GM12878 (cell line): ENCODE results near the gene INPP5D. TPM values are rescaled to one million over a fixed set of nuclear protein-coding genes. Genes with fewer than 3 reads are reported as not detected.

Experiments
- ATAC-seq: fragments of 200-7000 bp; cut with Tn5 transposase; 3 replicates; pipeline ENCODE4 v1.9.1; 2020; ENCODE audit warnings: mild to moderate bottlenecking, moderate library complexity
- BruUV-seq: library from RNA; stranded (reverse); fragments of 400-500 nt; replicated peaks from 2 replicates; lab custom pipeline; 2021; lab: Mats Ljungman, UMichigan
- CTCF ChIA-PET: fragments of 300-600 bp; sonication (Branson Sonifier 250); formaldehyde crosslinking; extraction: SDS; loops from one replicate; lab custom pipeline; 2021; ENCODE audit warnings: inconsistent platforms; lab: Yijun Ruan, JAX
- POLR2A ChIA-PET: fragments of 350-600 bp; formaldehyde crosslinking; extraction: SDS; loops from one replicate; lab custom pipeline; 2021; ENCODE audit warnings: inconsistent platforms; lab: Charles Lee
- RAD21 ChIA-PET: fragments of 300-600 bp; sonication (Branson Sonifier 250); formaldehyde crosslinking; loops from one replicate; lab custom pipeline; 2023; ENCODE audit warnings: antibody characterized with exemption; ENCODE audit not compliant: unreplicated experiment; lab: Charles Lee
- SMC1A ChIA-PET: fragments of 300-600 bp; sonication (Branson Sonifier 250); formaldehyde crosslinking; loops from one replicate; lab custom pipeline; 2023; ENCODE audit not compliant: unreplicated experiment, uncharacterized antibody; lab: Charles Lee
- DNase-seq: peaks from one replicate; pipeline ENCODE4 v3.0.0-alpha.2; 2011; ENCODE audit warnings: low read depth, low spot score
- FAIRE-seq: peaks from 3 replicates; lab custom pipeline; 2011; peaks lifted over from hg19 to GRCh38; lab: Jason Lieb, UNC
- H2AFZ ChIP-seq: 2 replicates; pipeline ENCODE4 v1.6.0; 2011; ENCODE audit warnings: low read depth, low read length, control low read depth; ENCODE audit not compliant: control insufficient read depth
- H3K27ac ChIP-seq: 2 replicates; pipeline ENCODE4 v1.5.1; 2011; ENCODE audit warnings: control low read depth; ENCODE audit not compliant: control insufficient read depth, insufficient read depth
- H3K27me3 ChIP-seq, 2 experiments: replicated peaks in 1 of 2; 2 replicates each; pipeline versions ENCODE4 v1.6.0 to v1.6.1; 2011; ENCODE audit warnings: low read length in 1 of 2; ENCODE audit not compliant: control insufficient read depth in 2 of 2, insufficient read depth in 2 of 2
- H3K36me3 ChIP-seq, 2 experiments: 2 replicates each; pipeline ENCODE4 v1.5.1; 2011; ENCODE audit warnings: low read length in 1 of 2; ENCODE audit not compliant: control insufficient read depth in 2 of 2, insufficient read depth in 2 of 2
- H3K4me1 ChIP-seq: 2 replicates; pipeline ENCODE4 v1.6.1; 2011; ENCODE audit warnings: mild to moderate bottlenecking, low read length, moderate library complexity, mixed read lengths; ENCODE audit not compliant: control insufficient read depth, insufficient read depth
- H3K4me2 ChIP-seq: 2 replicates; pipeline ENCODE4 v1.6.0; 2011; ENCODE audit warnings: control low read depth; ENCODE audit not compliant: control insufficient read depth, insufficient read depth
- H3K4me3 ChIP-seq: fragments of 200-600 bp; sonication (generic); 2 replicates; pipeline ENCODE4 v1.5.1; 2016
- H3K79me2 ChIP-seq: 2 replicates; pipeline ENCODE4 v1.6.0; 2011; ENCODE audit warnings: low read length; ENCODE audit not compliant: control insufficient read depth, insufficient read depth
- H3K9ac ChIP-seq: 2 replicates; pipeline ENCODE4 v1.8.0; 2011; ENCODE audit warnings: low read length, control low read depth, mixed read lengths; ENCODE audit not compliant: control insufficient read depth, insufficient read depth
- H3K9me3 ChIP-seq: replicated peaks from 3 replicates; pipeline ENCODE4 v1.5.1; 2011; ENCODE audit warnings: mild to moderate bottlenecking, low read length; ENCODE audit not compliant: control insufficient read depth, insufficient read depth
- H4K20me1 ChIP-seq: 2 replicates; pipeline ENCODE4 v1.6.0; 2011; ENCODE audit not compliant: control insufficient read depth, insufficient read depth
- BCL11A ChIP-seq: IDR thresholded peaks from 2 replicates; pipeline ENCODE4 v1.6.1; 2011; ENCODE audit warnings: low read depth, low read length
- EGR1 ChIP-seq, 2 experiments: IDR thresholded peaks; 1 replicate in 1 of 2; 2 replicates in 1 of 2; pipeline ENCODE4 v1.6.1; 2011 to 2012; ENCODE audit warnings: low read depth in 2 of 2, low read length in 2 of 2, borderline replicate concordance in 1 of 2, mild to moderate bottlenecking in 1 of 2, moderate library complexity in 1 of 2
- NR2F1 ChIP-seq: fragments of 450-650 bp; conservative IDR thresholded peaks from 2 replicates; pipeline ENCODE4 v1.6.1; 2017; ENCODE audit warnings: mild to moderate bottlenecking
- POLR2AphosphoS5 ChIP-seq: IDR thresholded peaks from 2 replicates; pipeline ENCODE4 v1.6.1; 2011; ENCODE audit warnings: mild to moderate bottlenecking, low read length, inconsistent platforms
- RBBP5 ChIP-seq: fragments of 200-600 bp; sonication (generic); conservative IDR thresholded peaks from 2 replicates; pipeline ENCODE4 v1.6.1; 2016
- WGBS: methylation state at CpG from one replicate; pipeline ENCODE4 v1.1.6; 2016; ENCODE audit warnings: low lambda C conversion rate; ENCODE audit not compliant: insufficient replicate concordance, insufficient coverage; ENCODE audit errors: missing lambda C conversion rate; 5-methylcytosine and 5-hydroxymethylcytosine counted together
- in situ Hi-C: fragments of 300-500 bp; cut with MboI; formaldehyde crosslinking; loops from 9 replicates; pipeline ENCODE4 v1.14.3; 2018; ENCODE audit warnings: mixed read lengths
- intact Hi-C: fragments of 100-400 bp; cut with micrococcal nuclease; formaldehyde crosslinking; loops from one replicate; pipeline ENCODE4 v1.14.2; 2022; ENCODE audit not compliant: unreplicated experiment
- polyA plus RNA-seq, 11 experiments: library from polyadenylated mRNA; depleted of rRNA in 4 of 11; unstranded in 6 of 11; stranded (reverse) in 5 of 11; fragments of >200 nt; fragmentation: Nextera tagmentation in 4 of 11; fragmentation: Illumina TruSeq in 1 of 11; extraction: Ambion mirVana in 4 of 11; extraction: Trizol in 1 of 11; gene quantifications; 1 replicate in 1 of 11; 2 replicates in 10 of 11; pipeline versions ENCODE4 v1.2.1 to v1.2.3, GENCODE V29; 2011 to 2016; ENCODE audit warnings: inconsistent platforms in 2 of 11, missing spikeins in 2 of 11, low read depth in 1 of 11
- total RNA-seq, 4 experiments: library from RNA; depleted of rRNA in 3 of 4; stranded (reverse); fragments of >200 nt in 3 of 4; fragmentation: Illumina TruSeq in 1 of 4; extraction: Trizol in 1 of 4; gene quantifications; 2 replicates each; pipeline versions ENCODE4 v1.2.1 to v1.2.3, GENCODE V29; 2013 to 2021

INPP5D gene
- total and polyA plus RNA-seq, 10 of the 15 experiments (the other 5 are each of a cell fraction or from before 2014, with no cell fraction given), result 11.8 to 139 (median 88.8) TPM

DNA sequence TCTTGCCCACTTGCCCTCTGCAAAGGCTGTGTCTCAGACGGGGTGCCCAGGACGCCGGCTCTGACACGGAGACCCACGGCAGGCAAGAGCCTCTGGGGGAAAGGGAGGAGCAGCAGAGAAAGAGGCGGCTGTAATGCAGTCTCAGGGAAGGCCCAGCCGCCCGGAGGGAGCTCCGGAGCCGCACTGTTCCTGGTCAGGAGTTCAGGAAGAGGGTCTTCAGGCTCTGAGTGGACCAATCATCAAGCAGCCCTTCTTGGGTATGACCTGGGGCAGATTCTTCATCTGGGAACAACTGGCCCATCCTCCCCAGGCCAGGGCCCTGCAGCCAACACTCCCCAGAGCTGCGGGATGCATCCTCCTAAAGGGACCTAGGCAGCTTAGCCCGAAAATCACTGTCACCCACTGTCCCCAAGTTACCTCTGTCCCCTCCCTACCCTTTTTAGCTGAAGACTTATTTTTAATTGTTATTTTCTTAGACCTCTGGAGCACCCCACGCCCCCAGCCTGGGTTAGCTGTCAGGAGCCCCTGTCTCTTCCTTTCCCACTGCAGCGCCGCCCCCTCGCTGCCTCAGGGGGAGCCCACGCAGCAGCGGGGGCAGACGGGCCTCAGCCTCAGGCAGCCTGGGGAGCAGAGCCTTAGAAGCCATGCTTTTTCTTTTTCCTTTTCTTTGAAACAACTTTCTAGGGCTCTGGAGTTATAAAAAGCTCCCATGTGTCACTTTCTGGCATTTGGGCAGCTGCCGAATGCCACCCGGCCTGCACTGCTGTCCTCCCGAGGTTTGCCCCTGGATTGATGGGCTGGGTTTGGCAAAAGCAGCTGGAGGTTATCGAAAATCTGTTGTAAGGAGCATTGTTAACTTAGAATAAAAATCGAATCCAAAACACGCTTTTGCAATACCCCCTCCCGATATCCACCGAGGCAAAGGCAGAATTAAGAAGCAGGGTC, 28.3 kb upstream of the INPP5D start:
- Histone ChIP-seq H3K36me3 (no peaks in the 10 kb centered on the region), H3K4me2 (no peak overlapping the region), H3K9ac (no peak overlapping the region), H4K20me1 (no peaks in the 10 kb centered on the region), H3K27me3 (no peaks in the 10 kb centered on the region; a peak in 1 of 4 replicates), H3K27ac (no peak overlapping the region), H3K79me2 (no peaks in the 10 kb centered on the region), H3K4me3 (no peak overlapping the region), H3K4me1 (no peaks in the 10 kb centered on the region), H2AFZ (no peak overlapping the region), H3K9me3 (peaks cover 1% of the 10 kb centered on the region; the same call in 1 of the 3 replicates)
- SMC1A ChIA-PET, result interaction anchor here (1.1 kb wide), 1 partner anchor 173 kb away, joined by 4 read pairs; no protein-coding TSS in a partner anchor
- in situ Hi-C loops, result no loop called here
- FAIRE-seq (no peak), DNase-seq (no peak), ATAC-seq (no peak)
- CTCF ChIA-PET, result interaction anchor here (0.8 to 3.4 kb wide), 7 partner anchors 21 to 273 kb away, joined by 3 to 9 read pairs (median 4); no protein-coding TSS in a partner anchor
- intact Hi-C loops, result no loop called here
- WGBS, result 54% methylated on average over 25 of the region's 27 CpGs
- no peak for TF ChIP-seq EGR1 (IDR thresholded peaks at IDR 0.05; ENCODE audit: borderline replicate concordance in 1 of 2, low read depth in 2 of 2, low read length in 2 of 2)
- no peak for TF ChIP-seq POLR2AphosphoS5
- no peak for TF ChIP-seq RBBP5
- TF ChIP-seq BCL11A, result no peak
- TF ChIP-seq NR2F1, result no peak
- RAD21 ChIA-PET, result interaction anchor here (1.9 kb wide), 1 partner anchor 219 kb away, joined by 5 read pairs; the partner anchor contains the start of gene ATG16L1
- POLR2A ChIA-PET, result no interaction called here
- BruUV-seq, result no TSS peak
